Fibroblast of skin of right quadriceps (primary cell): ENCODE data around the gene ZSWIM1.
"Not testable (repeated sequence)": the region's sequence is repeated elsewhere in the genome, so short reads cannot be mapped to it uniquely, and the experiment has no call there.

ENCODE experiments used
- DNase-seq: peaks from one replicate; pipeline ENCODE4 v3.0.0-alpha.2; 2013

The ZSWIM1 gene

DNA sequence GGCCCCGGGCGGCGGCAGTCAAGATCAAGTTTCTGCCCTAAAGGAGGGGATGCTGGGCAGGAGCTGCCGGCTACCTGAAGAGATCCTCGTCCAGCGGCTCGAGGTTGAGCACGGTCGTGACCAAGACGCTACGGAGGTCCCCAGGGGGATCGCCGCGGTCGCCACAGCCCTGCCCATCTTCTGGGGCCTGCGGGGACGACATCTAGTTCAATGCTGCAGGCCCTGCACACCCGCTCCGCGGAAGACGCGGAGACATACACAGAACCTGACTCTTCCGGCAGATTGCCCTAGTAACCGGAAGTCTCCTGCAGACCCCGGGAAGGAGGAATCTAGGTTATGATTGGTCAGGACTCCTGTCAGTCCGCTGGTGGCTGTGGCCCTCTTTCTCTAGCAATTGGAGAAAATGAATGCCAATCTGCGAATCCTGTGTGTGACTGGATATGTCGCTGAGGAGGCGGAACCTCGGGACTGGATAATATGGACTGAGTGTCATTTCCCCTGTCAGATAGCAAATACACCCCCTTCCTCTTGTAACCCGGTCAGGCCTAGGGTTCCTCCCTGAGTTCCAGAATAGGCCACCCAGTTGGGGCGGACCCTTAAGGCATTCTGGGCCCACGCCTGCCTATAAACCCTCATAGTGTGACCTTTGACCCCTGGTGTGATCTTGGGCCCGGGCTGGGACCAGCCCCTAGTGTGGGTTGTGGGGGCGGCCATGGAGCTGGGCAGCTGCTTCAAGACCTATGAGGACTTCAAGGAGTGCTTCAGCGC is 23.7 kb upstream of the ZSWIM1 start, which contains the start of the genes ACOT8 and ZSWIM3:
TSS of gene ACOT8 (minus strand) at position 279 of the 768 bp plus-strand sequence. CDS start at position 202, 77 bp downstream.
TSS of gene ZSWIM3 (plus strand) at position 501 of the 768 bp plus-strand sequence. CDS start at position 713, 212 bp downstream.
- peak; percentile 100 for DNase-seq

DNA sequence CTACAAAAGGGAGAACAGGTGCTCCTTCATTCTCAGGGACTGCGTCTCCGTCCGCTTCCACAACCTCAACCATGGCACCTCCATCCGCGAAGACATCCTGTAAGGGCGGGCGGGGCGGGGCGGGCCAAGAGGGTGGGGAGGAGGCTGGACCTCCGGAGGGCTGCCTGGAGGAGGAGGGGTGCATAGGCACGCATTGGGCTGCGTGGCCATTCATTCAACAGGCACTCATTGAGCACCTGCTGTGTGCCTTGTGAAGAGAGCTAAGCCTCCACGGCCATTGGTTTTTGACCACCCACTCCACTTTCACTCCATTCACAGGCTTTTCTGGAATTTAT is 23.2 kb upstream of the ZSWIM1 start:
- no peak for DNase-seq

DNA sequence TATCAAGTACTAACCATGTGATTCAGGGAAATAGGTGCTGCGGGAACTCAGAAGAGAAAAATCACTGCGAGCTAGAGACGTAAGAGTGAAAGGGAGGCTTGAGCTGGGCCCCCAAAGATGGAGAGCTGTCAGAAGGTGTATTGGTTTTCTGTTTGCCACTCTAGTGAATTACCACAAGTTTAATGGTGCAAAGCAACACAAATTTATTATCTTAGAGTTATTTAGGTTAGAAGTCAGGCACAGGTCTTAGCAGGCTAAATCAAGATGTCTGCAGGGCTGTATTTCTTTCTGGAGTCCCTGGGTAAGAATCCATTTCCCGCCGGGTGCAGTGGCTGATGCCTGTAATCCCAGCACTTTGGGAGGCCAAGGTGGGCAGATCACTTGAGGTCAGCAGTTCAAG is 21.1 kb upstream of the ZSWIM1 start:
- no peak for DNase-seq

DNA sequence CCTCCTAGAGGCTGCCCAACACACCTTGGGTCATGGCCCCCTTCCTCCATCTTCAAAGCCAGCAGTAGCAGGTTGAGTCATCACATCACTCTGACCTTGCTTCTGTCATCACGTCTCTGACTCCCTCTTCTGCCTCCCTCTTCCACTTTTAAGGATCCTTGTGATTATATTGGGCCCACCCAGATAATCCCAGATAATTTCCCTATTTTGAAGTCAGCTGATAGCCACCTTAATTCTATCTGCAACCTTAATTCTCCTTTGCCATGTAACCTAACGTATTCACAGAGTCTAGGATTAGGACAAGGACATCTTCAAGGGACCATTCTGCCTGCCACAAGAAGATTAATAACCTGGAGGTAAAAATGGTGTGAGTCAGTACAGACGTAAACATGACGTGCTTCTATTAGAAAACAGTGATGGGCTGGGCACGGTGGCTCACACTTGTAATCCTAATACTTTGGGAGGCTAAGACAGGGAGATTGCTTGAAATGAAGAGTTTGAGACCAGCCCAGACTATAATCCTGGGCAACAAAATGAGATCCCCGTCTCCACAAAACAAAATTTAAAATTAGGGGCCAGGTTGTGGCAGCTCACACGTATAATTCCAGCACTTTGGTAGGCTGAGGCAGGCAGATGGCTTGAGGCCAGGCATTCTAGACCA is 20.3 kb upstream of the ZSWIM1 start:
- no peak for DNase-seq

DNA sequence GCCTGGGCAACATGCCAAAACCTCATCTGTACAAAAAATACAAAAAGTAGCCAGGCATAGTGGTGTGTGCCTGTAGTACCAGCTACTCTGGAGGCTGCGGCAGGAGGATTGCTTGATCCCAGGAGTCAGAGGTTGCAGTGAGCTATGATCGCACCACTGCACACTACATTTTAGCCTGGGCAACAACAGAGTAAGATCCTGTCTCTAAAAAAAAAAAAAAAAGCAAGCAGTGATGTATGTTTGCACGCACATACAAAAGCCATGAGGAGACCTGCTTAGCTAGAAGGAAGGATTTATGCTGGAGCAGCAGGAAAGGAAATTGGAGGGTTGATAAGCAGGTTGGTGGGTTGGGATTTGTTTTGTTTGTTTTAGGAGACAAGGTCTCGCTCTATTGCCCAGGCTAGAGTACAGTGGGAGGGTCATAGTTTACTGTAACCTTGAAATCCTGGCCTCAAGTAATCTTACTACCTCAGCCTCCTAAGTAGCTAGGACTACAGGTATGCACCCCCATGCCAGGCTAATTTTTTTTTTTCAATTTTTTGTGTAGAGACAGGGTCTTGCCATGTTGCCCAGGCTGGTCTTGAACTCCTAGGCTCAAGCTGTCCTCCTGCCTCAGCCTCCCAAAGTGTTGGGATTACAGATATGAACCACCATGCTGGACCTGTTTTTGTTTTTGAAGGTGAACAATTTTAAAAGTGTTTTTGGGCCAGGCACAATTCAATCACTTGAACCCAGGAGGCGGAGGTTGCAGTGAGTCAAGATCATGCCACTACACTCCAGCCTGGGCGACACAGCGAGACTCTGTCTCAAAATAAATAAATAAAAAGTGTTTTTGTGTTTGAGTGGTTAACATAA is 19.6 kb upstream of the ZSWIM1 start:
- no peak for DNase-seq

DNA sequence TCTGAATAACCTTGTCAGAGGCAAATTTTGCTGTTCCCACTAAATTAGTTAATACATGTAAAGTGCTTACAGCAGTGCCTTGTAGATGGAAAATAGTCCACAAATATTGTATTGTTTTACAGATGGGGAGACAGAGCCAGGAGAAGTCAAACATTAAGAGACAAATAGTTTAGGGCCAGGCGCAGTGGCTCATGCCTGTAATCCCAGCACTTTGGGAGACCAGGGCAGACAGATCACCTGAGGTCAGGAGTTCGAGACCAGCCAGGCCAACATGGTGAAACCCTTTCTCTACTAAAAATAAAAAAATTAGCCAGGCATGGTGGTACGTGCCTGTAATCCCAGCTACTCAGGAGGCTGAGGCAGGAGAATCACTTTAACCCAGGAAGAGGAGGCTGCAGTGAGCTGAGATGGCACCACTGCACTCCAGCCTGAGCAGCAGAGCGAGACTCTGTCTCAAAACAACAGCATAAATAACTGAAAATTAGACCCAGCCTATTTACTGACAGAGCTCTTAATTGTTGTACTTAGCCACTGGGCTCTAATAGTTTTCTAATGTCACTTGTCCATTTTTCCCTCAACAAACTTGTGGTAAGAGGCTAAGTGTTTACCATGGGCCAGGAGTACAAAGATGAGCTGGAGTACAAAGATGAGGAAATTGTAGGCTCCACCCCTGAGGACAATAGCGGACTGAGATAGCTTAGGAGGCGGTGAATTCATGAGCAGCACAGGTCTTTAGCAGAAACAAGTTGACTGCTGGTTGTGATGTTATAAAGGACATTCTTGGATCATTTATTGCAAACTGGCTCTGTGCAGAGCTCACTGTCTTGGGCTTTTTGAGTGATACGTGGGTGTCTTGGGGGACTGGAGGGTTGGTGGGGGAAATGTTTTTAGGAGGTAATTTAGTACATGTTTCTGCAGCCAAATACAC is 17.2 kb upstream of the ZSWIM1 start:
- no peak for DNase-seq

DNA sequence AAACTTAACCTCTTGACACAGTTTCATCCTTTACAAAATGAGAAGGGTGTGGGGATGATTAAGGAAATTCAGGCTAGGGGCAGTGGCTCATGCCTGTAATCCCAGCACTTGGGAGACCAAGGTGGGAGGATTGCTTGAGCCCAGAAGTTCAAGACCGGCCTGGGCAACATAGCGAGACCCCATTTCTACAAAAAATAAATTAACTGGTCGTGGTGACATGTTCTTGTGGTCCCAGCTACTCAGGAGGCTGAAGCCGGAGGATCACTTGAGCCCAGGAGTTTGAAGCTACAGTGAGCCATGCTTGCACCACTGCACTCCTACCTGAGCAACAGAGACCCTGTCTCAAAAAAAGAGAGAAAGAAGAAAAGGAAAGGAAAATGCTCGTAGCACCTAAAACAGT is 14.6 kb upstream of the ZSWIM1 start:
- DNase-seq = no peak

DNA sequence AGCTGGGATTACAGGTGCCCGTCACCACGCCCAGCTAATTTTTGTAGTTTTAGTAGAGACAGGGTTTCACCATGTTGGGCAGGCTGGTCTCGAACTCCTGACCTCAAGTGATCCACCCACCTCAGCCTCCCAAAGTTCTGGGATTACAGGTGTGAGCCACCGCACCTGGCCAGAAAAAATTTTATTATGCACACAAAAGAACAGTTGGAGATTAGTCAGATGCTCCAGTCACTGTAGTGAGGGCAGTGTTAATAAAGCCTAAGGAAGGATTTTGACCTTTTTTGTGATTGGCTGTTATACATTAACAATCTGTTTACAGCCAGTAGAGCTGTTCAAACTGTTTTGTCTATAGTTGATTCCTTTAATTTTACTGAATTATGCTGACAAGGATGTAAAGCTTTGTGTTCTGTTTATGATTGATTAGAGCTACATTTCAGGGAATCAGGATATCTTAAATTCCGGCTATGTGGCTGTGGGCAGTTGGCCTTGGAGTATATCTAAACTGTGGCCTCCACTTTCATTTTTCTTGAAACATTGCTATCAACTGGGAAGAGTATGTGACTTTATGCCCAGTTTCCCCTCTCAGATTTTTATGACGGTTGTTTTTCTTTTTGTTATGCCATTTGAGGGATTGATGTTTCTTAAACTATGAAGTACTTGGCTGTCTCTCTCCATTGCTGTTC is 13.8 kb upstream of the ZSWIM1 start:
- no peak for DNase-seq

DNA sequence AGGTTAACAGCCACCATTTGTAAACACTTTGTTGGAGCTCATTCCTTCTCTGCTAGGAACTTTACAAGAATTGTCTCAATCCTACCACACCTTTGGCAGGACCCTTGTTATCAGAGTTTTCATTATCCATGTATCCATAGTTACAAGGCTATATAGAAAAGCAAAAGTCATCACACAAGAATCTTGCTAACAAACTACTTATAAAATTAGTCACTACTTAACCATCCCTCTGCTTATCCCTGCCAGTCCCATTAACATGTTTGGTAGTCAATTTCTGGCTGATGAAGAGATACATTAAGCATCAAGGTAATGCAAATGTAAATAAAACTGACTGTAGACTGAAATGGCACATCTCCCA is 13.2 kb upstream of the ZSWIM1 start:
- DNase-seq = peak; percentile 75

DNA sequence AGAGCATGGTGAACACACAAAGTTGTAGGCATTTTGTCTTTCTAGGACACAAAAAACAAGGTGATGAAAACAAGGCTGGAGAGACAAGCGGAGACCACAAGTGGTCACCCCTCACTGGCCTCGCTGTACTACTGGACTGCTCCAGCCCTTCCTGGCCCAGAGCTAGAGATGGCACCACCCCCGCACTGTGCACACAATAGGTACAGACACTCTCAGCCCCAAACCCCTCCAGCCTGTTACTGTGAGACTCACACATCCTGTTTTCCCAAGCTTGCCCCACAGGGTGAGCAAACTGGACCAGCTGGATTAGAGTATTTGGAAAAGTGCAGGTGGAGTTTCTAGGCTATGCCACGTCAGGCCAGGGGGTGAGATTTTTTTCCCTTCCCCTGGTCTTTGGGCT is 8.4 kb upstream of the ZSWIM1 start:
- DNase-seq = no peak

DNA sequence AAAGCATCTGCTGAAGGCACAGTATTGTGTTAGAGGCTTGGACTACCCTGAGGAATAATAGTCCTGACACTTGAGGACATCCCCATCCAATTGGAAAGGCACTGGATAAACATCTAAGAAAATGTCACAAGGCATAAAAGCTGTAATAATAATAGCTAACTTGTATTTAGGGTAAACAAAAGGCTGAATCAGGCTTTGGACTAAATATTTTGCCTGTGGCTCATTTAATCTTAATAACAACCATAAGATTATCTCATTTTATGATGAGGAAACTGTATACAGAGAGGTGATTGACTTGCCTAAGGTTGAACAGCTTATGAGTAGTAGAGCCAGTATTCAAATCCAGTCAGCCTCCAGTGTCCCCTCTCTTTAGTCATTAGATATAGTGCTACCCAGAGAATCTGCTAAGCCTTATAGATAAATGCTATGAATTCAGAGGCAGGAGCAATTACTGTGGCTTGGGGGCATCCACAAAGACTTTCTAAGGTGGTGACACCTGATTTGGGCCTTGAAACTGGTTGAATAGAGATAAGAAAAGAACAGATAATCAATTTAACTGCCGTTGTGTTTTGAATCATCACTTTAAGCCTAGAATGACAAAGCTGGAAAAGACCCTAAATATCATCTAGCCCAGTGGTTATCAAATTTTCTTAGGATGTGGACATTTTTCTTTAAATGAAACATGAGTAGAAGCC is 7.5 kb upstream of the ZSWIM1 start:
- no peak for DNase-seq

DNA sequence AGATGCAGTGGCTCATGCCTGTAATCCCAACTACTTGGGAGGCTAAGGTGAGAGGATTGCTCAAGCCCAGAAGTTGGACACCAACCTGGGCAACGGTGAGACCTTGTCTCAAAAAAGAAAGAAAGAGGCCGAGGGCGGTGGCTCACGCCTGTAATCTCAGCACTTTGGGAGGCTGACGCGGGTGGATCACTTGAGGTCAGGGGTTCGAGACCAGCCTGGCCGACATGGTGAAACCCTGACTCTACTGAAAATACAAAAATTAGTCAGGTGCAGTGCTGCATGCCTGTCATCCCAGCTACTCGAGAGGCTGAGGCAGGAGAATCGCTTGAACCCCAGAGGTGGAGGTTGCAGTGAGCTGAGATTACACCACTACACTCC is 6.9 kb upstream of the ZSWIM1 start:
- DNase-seq = not testable (repeated sequence)

DNA sequence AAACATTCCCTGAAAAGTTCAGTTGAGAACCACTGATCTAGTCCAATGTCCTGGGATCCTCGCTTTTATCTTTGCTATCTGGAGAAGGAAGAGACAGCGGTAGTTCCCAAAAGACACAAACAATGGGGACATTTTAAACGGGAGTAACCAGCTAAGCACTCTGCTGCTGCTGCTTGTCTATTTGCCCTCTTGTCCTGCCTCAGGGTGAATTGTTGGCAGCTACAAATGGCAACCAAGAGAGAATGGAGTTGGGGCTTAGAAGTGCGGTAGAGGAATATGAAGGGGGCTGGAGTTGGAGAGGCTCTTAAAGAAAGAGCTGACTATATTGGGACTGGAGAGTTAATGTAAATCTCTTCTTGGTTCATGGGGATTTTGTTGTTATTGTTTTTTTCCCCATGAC is 6.5 kb upstream of the ZSWIM1 start:
- DNase-seq = no peak

DNA sequence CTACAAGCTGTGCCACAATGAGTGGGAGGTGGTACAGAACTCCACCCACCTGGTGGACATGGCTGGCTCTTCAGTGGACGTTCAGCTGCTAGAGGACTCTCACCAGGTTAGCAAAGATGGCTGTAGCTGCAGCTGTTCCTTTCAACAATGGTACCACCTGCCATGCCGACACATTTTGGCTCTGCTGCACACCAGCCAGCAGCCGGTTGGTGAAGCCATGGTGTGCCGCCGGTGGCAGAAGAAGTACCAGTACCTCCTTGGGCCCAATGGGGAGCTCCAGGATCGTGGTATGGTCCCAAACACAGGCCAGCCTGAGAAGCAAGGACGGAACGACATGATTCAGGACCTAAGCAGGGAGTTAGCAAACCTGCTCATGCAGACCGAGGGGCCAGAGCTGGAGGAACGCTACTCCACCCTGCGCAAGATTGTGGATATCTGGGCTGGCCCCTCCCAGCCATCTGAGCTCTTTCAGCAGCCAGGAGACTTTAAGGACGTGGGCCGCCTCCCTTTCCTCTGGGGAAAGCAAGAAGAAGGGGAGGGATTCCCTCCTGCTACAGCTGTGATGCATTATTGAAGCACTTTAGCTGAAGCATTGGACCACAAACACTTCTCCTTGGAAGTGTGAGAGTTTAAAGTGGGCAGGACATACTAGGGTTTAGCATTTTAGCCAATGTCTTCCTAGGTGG is 2.8 kb upstream of the ZSWIM1 start:
- no peak for DNase-seq

DNA sequence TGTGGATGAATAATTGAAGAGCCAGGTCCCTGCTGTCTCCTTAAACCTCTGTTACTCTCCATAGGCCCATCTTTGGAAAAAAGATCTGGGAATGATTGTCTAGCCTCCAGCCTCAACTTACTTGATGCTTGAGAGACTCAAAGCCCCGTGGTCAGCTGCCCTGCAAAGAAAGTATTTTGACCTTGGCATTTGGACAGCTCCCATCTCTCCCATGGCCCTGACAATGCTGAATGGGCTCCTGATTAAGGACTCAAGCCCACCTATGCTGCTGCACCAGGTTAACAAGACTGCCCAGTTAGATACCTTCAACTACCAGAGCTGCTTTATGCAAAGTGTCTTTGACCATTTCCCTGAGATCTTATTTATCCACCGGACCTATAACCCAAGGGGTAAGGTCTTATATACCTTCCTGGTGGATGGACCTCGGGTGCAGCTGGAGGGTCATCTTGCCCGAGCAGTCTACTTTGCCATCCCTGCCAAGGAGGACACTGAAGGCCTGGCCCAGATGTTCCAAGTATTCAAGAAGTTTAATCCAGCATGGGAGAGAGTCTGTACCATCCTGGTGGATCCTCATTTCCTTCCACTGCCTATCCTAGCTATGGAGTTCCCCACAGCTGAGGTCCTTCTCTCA is 1.6 kb downstream of the ZSWIM1 start:
- no peak for DNase-seq

DNA sequence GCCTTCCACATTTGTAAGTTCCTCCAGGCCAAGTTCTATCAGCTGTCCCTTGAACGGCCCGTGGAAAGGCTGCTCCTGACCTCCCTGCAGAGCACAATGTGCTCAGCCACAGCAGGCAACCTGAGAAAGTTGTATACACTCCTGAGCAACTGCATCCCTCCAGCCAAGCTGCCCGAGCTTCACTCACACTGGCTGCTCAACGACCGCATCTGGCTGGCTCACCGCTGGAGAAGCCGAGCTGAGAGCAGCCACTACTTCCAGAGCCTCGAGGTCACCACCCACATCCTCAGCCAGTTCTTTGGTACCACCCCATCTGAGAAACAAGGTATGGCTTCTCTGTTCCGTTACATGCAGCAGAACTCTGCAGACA is 2.1 kb downstream of the ZSWIM1 start:
- no peak for DNase-seq

DNA sequence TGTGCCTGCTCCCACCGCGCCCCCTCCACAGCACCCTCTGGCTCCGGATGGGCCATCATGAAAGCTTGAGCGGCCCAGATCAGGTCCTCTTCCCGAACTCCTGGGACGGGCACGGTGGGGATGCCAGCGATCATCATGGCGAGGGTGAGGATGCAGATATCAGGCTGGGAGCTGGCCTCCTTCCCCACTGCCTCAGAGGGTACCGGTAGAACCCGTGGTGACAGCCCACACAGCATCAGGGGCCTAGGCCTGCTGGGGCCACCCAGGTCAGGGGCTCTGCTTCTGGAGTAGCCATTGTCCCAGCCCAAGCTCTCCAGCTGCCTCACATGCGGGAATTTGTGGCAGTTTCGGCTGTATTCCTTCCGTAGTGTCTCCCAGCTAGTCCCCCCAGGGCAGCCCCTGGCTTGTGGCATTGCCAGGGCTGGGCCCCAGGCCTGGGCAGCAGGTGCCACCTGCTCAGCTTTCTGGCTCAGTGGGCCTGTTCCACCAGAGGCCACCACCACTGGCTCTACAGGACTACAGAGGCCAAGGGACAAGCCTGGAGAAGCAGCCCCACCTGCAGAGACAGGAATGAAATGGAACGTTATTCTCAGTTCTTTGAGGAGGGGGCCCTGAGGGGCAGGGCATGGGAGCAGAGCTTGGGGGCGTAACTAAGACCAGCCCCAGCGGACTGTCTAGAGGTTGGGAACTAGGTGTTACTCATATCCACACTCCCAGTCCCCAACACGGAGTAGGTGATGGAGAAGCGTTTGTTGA is 5.7 kb downstream of the ZSWIM1 start:
- DNase-seq = no peak

DNA sequence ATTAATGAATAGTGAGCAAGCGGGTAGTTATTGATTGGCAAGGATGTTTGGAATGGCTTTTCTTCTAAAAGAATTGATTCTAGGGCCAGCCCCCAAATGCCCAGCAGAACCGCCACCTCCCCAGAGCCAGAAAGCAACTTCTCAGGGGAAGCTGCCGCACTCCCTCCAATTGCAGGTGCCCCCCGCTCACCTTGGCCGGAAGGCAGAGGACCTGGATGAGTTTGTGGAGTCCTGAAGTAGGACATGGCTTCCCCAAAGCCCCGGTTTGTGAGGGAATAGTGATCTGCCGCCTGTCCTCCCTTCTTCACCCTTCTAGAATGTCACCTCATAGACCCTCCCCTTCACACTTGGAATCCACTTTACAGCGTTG is 6.3 kb downstream of the ZSWIM1 start, which contains the start of gene SPATA25:
TSS of gene SPATA25 (minus strand) at position 277 of the 370 bp plus-strand sequence. CDS start at position 245, 32 bp downstream.
- DNase-seq = no peak

DNA sequence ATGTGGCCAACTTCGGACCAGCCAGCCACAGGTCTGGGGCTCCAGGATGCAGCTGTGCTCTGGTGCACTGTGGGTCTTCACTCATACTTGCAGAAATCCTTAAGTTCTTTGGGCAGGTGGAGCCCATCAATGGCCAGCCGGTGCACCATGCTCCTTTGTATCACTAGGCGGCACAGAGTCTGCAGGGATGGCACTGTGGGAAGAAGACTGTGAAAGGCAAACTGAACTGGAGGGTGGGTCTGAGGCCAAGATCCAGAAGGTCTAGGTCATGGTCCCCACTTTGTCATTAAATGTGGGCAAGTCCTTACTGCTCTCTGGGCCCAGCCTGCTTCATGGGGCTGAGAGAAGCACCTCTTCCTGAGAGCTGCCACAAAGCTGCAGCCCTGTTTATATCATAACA is 7.7 kb downstream of the ZSWIM1 start:
- DNase-seq = no peak
